GM19397 (cell line): ENCODE results near the gene WTIP.
"Not testable (repeated sequence)": the region's sequence is repeated elsewhere in the genome, so short reads cannot be mapped to it uniquely, and the experiment has no call there.

Experiments used
- ATAC-seq: cut with Tn5 transposase; IDR thresholded peaks from one replicate; pipeline ENCODE4 v1.9.1; 2021; ENCODE audit warnings: mild to moderate bottlenecking, moderate library complexity; ENCODE audit not compliant: unreplicated experiment

The WTIP gene

DNA sequence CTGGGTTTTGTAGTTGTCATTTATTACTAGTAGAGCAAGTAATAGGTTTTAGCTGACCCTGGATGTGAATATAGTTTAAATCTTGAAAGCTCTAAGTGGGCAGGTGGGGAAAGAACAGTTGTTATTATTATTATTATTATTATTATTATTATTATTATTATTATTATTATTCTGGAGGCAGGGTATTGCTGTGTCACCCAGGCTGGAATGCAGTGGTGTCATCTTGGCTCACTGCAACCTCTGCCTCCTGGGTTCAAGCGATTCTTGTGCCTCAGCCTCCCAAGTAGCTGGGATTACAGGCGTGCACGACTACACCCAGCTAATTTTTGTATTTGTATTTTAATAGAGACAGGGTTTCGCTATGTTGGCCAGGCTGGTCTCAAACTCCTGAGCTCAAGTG is 3.1 kb upstream of the WTIP start:
- not testable (repeated sequence) for ATAC-seq

DNA sequence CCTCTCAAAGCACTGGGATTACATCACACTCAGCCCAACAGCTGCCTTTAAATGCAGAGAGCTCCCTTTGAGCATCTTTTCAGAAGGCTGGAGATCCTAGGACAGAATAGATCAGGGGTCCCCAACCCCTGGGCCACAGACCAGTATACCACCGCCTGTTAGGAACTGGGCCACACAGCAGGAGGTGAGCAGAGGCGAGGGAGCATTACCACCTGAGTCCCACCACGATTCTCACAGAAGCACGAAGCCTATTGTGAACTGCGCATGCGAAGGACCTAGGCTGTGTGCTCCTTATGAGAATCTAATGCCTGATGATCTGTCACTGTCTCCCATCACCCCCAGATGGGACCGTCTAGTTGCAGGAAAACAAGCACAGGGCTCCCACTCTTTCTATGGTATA is 2.2 kb upstream of the WTIP start:
- ATAC-seq: no peak

GRCh38 chr19:34480491-34480890 is 1.1 kb upstream of the WTIP start:
- ATAC-seq: no peak

DNA sequence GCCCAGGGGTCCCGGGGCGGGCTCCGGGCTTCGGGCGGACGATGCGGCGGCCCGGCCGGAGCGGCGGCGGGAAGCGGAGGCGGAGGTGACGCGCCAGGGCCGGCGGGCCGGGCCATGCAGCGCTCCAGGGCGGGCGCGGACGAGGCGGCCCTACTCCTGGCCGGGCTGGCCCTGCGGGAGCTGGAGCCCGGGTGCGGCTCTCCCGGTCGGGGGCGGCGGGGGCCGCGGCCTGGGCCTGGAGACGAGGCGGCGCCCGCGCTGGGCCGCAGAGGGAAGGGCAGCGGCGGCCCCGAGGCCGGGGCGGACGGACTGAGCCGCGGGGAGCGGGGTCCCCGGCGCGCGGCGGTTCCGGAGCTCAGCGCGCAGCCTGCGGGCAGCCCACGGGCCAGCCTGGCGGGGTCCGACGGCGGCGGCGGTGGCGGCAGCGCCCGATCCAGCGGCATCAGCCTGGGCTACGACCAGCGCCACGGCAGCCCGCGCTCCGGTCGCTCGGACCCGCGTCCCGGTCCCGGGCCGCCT is 362 bp downstream of the WTIP start:
- no peak for ATAC-seq

- no peak for ATAC-seq
Observed at GRCh38 chr19:34482380-34483250, 1.1 kb downstream of the WTIP start.

DNA sequence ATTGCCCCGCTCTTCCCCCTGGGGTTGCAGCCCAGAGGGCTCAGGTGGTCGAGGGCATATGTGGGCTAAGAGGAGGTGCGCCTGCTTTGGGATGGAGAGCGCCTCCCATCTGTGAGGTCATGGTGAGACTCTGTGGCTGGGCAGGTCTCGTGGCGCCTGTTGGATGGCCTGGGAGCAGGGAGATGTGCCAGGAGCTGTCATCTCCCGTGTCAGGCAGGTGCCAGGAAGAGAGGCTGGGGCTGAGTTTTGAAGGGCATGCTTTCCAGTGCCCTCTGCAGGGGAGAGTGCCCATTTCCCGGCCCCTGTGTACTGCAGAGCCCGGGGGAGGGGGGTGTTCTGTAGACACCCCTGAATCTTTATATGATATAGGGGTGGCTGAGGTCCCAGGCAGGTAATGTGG is 2.8 kb downstream of the WTIP start:
- no peak for ATAC-seq

DNA sequence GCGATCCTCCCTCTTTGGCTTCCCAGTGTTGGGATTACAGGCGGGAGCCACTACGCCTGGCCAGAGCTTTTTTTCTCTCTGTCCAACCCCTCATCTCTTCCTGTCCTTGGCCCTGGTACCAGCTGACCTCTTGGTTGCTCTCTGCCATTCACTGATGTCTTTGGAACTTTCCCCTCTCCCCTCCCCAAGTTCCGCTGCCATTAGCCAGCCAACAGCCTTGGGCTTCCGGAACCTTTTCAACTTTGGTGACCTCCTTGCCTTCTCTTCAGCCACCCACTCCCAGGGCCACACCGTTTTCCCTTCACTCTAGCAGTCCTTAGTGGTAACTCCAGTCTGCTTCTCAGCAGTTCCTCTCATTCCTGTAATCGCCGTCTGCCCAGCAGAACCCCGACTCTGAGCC is 4.3 kb downstream of the WTIP start:
- no peak for ATAC-seq

DNA sequence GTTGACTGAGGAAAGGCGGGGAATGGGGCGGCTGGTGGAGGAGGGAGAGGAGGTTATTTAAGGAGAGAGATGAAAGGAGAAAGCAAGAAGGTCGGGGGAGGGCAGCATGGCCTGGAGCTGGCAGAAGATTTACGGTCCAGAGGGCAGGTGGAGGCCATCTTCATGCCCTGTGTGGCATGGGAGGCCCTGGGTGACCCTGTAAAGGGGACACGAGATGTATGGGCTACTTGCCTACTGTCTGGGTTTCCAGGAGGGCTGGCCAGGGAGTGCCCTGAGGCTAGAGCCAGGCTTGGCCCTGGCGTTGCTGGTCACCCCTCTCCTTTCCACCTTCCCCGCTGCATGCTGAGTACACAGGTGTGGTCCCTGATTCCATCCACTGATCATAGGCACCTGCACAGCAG is 6.1 kb downstream of the WTIP start:
- no peak for ATAC-seq

DNA sequence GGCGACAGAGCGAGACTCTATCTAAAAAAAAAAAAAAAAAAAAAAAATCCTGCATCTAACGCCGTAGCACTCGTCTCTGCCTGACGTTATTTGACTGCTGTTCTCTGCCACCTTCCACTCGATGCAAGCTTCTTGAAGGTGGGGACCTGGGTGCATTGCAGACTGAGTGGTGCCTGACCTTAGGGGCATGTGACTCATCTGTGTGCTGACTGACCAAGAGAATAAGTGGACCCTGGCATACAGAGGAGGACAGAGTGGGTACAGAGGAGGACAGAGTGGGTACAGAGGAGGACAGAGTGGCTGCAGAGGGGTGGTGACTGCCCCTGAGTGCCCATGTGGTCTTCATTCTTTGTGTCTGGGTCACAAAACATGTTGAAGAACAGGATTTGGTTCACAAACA is 7.6 kb downstream of the WTIP start:
- ATAC-seq: no peak

DNA sequence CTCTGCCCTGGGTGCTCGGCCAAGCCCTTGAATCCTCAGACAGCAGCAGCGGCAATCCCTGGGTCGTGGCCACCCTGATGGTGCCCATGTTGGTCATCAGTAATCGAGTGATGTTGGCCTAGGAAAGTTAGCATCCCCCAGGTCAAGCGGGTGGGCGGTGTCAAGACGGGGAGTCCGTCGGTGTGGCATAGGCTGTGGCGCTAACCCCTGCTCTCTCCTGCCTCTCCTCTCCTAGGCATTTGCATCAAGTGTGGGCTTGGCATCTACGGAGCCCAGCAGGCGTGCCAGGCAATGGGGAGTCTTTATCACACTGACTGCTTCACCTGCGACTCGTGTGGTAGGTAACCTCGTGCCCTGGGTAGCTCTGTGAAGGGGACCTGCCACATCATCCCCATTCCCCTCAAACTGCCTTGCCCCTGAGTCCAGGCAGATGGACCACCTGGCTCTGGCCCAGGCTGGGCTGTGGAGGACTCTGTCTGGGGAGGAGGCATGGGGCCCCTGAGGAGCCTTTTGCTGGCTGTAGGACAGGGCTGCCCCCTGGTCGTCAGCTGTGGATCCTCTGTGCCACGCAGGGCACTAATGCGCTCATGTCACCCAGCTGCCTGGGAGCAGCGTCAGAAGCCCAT is 8.7 kb downstream of the WTIP start:
- no peak for ATAC-seq

GRCh38 chr19:34493038-34493648 is 11.6 kb downstream of the WTIP start:
- no peak for ATAC-seq

GRCh38 chr19:34493649-34494044 is 12.1 kb downstream of the WTIP start:
- no peak for ATAC-seq

DNA sequence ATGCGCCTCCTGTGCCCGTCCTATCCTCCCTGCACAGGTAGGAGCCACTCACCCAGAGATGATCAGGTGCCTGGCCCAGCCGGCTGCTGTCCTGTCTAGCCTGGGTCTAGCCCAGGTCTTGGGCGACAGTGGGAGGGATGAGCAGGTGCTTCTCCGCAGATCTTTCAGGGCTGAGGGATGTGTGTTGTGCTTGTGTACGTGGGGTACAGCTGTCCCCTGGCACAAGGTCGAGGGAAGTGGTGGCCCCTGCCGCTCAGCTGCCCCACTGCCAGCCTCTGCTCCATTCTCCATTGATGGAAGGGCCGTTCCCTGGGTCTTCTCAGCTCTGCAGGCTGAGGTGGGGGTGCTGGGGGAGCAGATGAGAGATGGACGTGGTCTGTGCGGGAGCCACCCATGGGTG is 13.0 kb downstream of the WTIP start:
- no peak for ATAC-seq

DNA sequence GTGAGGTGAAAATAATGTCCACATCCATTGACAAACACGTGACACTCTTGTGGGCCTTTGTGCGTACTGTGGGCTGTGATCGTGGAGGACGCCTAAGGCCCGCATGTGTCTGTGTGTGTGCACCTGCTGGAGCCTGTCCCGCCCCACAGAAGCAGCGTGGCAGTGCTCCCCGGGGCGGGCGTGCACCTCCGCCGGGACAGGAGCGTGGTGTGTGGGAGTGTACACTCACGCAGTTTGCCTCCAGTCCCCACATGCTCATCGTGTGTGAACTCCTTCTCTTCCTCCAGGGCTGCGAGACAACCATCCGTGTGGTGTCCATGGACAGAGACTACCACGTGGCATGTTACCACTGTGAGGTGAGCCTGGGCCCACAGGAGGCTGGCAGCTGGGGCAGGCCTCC is 13.9 kb downstream of the WTIP start:
- ATAC-seq: no peak

- ATAC-seq: no peak
Observed at GRCh38 chr19:34497112-34497805, 15.7 kb downstream of the WTIP start.

GRCh38 chr19:34499155-34499834 is 17.7 kb downstream of the WTIP start:
- no peak for ATAC-seq

DNA sequence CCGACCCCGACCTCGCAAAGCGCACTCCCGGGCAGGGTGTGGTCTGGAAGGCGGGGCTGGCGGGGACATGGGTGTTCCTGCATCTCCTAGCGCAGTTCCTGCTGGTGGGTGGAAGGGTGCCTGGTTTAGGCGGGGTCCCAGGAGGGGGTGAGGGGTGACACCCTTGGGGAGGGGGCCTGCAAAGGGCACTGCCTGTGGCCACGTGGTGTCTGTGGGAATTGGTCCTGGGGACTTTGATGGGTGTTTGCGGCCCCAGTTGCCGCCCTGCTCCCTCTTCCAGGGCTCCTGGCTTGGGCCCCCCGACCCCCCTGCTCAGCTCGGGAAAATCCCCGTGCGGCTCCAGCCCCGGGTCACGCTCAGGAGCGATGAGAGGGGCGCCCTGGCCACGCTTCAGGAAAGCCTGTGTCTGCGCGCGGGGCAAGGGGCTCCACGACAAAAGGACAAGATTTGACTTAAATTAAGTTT is 19.1 kb downstream of the WTIP start:
- ATAC-seq: no peak

DNA sequence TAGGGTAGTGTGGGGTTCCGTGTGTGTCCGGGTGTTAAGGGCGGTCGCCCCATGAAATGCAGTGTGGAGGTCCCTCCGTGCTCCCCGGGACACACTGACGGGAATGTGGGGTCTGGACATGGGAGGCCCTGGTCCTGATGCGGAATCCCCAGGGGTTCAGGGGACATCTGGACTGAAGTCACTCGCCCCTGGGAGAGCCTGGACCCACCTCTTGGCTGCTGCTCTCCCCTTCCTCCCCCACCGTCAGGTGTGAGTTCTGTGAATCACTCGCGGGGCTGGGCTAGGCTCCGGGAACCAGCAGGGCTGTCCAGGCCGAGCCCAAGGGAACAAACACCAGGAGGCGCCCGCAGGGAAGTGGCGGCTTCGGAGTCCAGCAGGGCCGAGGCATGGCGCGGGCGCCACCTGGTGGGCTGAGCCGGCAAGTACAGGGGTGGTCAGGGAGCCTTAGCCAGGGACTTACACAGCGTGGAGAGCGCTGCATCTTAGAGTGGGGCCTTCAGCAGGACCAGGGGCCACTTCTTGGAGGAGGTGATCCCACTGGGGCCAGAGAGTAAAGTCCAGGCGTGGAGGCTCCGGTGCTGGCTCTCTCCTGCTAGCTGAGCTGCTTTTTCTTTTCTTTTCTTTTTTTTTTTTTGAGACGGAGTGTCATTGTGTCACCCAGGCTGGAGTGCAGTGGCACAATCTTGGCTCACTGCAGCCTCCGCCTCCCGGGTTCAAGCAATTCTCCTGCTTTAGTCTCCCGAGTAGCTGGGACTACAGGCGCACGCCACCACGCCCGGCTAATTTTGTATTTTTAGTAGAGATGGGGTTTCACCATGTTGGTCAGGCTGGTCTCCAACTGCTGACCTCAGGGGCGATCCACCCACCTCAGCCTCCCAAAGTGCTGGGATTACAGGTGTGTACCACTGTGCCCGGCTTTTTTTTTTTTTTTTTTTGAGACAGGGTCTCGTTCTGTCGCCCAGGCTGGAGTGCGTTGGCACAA is 20.1 kb downstream of the WTIP start:
- ATAC-seq: peak; percentile 81
